Activated gamma-delta T cell treated with anti-CD3 and anti-CD28 coated beads, Interleukin-2, amount 50 U/mL, for 16 hours (primary cell): ENCODE measurements around the gene GRIN1.

ENCODE experiments used
- DNase-seq: peaks from one replicate; pipeline ENCODE4 v3.0.0-alpha.2; 2020; ENCODE audit warnings: low read depth

The GRIN1 gene

GRCh38 chr9:137217276-137218211 lies 78.6 kb downstream of the GRIN1 start:
- no peak for DNase-seq

DNA sequence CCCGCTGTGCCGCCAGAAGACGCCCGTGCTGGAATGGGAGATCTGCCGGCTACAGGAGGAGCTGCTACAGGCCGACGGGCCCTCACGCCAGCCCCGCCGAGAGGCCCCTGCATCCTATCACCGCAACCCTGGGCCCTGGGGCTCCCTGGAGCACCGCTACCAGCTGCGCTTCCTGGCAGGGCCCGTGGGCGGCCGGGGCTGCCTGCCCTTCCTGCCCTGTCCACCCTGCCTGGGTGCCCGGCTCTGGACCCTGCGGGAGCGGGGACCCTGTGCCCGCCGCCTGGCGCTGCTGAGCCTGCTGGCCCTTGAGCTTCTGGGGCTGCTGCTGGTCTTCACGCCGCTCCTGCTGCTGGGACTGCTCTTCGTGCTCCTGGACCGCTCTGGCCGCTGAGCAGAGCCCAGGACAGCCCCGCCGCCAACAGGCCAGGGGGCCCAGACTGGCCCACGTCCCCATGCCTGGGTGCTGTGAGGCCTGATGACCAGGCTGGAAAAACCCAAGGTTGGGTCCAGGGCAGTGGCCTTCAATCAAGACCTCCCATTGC lies 79.3 kb downstream of the GRIN1 start:
- DNase-seq, result no peak
